IPS-18a (cell line): ENCODE measurements around the gene ENHO.
A peak's percentile ranks its signal among the peaks of the same experiment; 100 is the strongest.
"Not testable (repeated sequence)": the region's sequence is repeated elsewhere in the genome, so short reads cannot be mapped to it uniquely, and the experiment has no call there.

Experiments used
- H3K27ac ChIP-seq: one replicate; pipeline ENCODE4 v1.5.1; 2013; ENCODE audit warnings: low read length
- H3K27me3 ChIP-seq: one replicate; pipeline ENCODE4 v1.6.1; 2013; ENCODE audit warnings: mild to moderate bottlenecking, low read length; ENCODE audit not compliant: control insufficient read depth, insufficient read depth
- H3K36me3 ChIP-seq: one replicate; pipeline ENCODE4 v1.6.1; 2013; ENCODE audit warnings: low read depth, low read length; ENCODE audit not compliant: control insufficient read depth
- H3K4me1 ChIP-seq: one replicate; pipeline ENCODE4 v1.6.1; 2013; ENCODE audit warnings: low read depth, low read length; ENCODE audit not compliant: control insufficient read depth
- H3K4me3 ChIP-seq: one replicate; pipeline ENCODE4 v1.5.1; 2013; ENCODE audit warnings: low read length
- H3K9ac ChIP-seq: one replicate; pipeline ENCODE4 v1.6.1; 2013; ENCODE audit warnings: mild to moderate bottlenecking, low read length, moderate library complexity
- H3K9me3 ChIP-seq: one replicate; pipeline ENCODE4 v1.6.1; 2013; ENCODE audit warnings: low read depth, low read length; ENCODE audit not compliant: control insufficient read depth

The ENHO gene

DNA sequence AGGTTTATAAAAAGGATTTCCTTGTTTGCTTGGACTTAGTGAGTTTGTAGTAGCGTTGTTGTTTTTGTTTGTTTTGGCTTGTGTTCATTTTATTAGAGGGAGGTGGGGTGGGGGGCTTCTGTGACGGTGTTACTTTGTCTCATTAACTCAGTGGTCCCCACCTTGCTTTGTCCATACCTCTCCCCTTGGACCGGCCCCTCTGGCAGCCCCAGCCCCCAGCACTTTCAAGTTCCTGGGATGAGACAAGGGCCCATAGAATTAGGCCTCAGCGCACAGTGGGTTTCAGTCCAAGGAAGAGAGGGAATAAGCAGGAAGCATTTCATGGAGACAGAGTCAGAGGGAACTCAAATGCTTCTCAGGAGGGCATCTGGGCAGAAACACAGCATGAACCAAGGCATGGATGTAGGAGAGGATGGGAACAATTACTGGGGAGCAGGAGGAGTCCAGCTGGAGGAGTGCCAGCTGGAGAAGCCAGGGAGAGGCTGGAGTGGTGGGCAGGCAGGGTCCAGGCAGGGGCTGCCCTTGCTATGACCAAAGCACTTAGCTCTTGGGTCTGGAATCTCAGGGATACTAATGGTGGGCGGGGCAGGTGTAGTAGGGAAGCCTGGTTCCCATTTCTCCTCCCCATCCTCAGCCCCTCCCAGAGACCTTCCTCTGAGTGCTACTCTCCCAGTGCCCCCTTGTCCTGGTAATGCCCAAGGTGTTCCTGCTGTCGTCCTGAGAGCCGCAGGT lies 23.5 kb upstream of the ENHO start:
- H3K27ac ChIP-seq: no peak overlapping the region
- no peaks in the 10 kb centered on the region for H3K9me3 ChIP-seq
- no peak overlapping the region for H3K9ac ChIP-seq
- no peaks in the 10 kb centered on the region for H3K4me1 ChIP-seq
- H3K36me3 ChIP-seq: no peaks in the 10 kb centered on the region
- peaks cover 4% of the 10 kb centered on the region for H3K27me3 ChIP-seq
- no peak overlapping the region for H3K4me3 ChIP-seq

DNA sequence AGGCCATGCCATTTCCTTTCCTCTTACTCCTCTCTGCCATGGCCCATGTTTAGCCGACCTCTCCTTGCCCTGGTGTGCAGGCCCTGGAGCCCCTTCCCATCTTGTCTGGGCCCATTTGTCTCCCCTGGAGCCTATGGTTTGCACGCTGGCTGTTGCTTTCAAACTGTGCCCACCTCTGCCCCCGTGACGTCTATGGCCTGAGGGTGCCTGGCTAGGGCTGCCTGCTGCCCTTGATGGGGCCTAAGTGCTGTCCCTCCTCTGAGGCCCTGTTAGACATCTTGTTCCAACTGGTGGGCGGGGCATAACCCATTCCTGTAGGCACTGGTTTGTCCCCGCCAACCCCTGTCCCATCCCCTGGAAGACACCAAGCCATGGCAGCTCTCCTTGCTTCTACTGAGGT lies 22.7 kb upstream of the ENHO start:
- Histone ChIP-seq H3K36me3 (no peaks in the 10 kb centered on the region), H3K4me3 (no peak overlapping the region), H3K9me3 (no peaks in the 10 kb centered on the region), H3K4me1 (no peaks in the 10 kb centered on the region), H3K9ac (no peak overlapping the region), H3K27me3 (peaks cover 4% of the 10 kb centered on the region), H3K27ac (no peak overlapping the region)

DNA sequence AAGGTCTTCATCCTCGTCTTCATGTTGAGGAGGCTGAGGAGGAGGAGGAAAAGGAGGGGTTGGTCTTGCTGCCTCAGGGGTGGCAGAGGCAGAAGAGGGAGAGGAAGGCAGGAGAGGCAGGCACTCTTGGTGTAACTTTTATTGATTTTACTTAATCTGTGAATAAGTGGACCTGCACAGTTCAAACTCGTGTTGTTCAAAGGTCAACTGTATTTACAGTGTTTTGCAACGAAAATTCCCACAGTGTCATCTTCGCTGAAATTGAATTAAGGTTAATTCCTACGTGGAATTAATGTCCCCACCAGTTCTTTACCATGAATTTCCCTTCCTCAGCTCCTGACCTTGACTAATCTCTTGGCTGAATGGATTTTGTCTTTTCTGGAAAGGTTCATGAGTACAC lies 21.2 kb upstream of the ENHO start:
- Histone ChIP-seq H3K9ac (no peak overlapping the region), H3K4me3 (no peak overlapping the region), H3K9me3 (no peaks in the 10 kb centered on the region), H3K36me3 (no peaks in the 10 kb centered on the region), H3K4me1 (no peaks in the 10 kb centered on the region), H3K27ac (no peak overlapping the region), H3K27me3 (peaks cover 4% of the 10 kb centered on the region)

DNA sequence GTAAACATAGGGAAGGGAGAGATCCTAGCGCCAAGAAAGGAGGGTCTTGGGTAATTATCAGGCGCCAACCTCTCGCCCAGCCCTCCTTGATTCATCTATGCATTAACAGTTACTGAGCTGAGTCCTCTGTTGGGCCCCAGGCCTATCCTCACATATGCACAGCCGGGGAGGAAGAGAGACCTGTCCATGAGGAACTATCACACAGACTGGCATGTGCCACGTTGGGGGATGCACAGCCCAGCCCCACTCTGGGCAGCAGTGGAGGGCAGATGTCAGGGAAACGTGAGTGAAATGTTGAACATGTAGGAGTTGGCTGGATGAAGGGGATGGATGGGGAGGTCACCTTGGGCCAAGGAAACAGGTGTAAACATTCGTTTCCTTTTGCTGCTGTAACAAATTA lies 18.8 kb upstream of the ENHO start:
- H3K4me3 ChIP-seq: no peak overlapping the region
- no peaks in the 10 kb centered on the region for H3K36me3 ChIP-seq
- no peak overlapping the region for H3K27ac ChIP-seq
- H3K9me3 ChIP-seq: no peaks in the 10 kb centered on the region
- H3K4me1 ChIP-seq: no peaks in the 10 kb centered on the region
- H3K27me3 ChIP-seq: no peaks in the 10 kb centered on the region
- H3K9ac ChIP-seq: no peak overlapping the region

DNA sequence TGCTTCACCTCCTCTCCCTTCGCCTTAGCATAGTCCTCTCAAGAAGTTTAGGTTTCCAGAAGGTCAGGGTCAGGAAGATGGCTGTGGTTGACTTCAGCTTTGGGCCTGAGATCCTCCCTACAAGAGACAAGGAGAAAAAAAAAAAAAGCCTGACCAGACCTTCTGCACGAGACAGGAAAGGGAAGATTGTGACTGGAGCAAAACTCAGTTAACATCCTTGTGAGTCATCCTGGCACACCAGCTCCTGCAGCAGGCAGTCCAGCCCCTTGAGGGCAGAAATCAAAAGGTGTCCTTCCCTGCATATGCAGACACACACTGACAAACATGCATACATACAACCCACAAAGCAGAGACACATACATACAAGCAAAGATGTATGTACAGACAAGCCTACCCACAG lies 18.0 kb upstream of the ENHO start:
- H3K9ac ChIP-seq: no peak overlapping the region

DNA sequence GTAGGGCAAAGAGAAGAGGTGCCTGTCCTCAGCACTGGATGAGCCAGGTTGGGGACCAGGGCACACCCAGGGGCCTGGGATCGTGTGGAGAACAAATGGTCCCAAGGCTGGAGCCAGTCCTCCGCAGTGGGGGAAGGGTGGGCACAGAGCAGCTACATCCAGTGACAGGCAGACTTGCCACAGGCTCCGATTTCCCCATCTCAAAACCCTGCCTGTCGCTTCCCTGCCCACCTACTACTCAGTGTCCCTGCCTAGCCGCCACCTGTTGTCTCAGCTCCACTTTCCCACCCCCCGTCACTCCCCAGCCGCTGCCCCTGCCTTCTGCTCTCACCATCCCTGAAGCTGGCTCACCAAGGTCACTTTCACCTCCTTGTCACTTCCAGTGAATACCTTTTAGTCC lies 13.9 kb upstream of the ENHO start:
- Histone ChIP-seq H3K27ac (no peak overlapping the region), H3K9ac (no peak overlapping the region), H3K27me3 (no peaks in the 10 kb centered on the region), H3K4me3 (no peak overlapping the region), H3K36me3 (no peaks in the 10 kb centered on the region), H3K9me3 (no peaks in the 10 kb centered on the region), H3K4me1 (no peaks in the 10 kb centered on the region)

More for the DNA sequence above, 18.0 kb upstream of the ENHO start:
- Histone ChIP-seq H3K27me3 (no peaks in the 10 kb centered on the region), H3K9me3 (no peaks in the 10 kb centered on the region), H3K36me3 (no peaks in the 10 kb centered on the region), H3K4me3 (no peak overlapping the region), H3K27ac (no peak overlapping the region), H3K4me1 (no peaks in the 10 kb centered on the region)

DNA sequence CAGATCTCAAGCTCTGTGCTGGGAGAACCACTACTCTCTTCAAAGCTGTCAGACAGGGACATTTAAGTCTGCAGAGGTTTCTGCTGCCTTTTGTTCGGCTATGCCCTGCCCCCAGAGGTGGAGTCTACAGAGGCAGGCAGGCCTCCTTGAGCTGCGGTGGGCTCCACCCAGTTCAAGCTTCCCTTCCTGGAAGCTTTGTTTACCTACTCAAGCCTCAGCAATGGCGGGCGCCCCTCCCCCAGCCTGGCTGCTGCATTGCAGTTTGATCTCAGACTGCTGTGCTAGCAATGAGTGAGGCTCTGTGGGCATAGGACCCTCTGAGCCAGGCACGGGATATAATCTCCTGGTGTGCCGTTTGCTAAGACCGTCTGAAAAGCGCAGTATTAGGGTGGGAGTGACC lies 9.3 kb upstream of the ENHO start:
- H3K4me1 ChIP-seq, H3K4me3 ChIP-seq, H3K9ac ChIP-seq, H3K36me3 ChIP-seq, H3K27ac ChIP-seq, H3K27me3 ChIP-seq, H3K9me3 ChIP-seq: not testable (repeated sequence)

DNA sequence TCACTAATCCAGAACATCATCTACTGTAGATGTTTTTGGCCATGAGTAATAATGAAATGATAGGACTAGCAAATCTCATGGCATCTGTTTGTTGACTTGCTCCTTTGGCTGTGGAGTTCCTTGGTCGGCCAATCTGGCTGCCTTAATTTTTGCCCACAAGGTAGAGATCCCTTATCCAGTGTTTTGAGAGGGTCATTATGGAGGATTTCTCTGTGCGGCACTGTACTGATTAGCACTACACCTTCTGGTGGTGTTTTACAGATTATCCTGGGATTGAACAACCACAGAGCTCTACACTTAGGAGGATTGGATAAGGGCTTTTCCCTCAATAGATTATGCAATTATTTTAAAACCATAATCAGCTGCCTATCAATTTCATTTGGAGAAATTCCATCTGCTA lies 3.2 kb upstream of the ENHO start:
- Histone ChIP-seq H3K36me3 (no peaks in the 10 kb centered on the region), H3K27me3 (peaks cover 8% of the 10 kb centered on the region), H3K9ac (no peak overlapping the region), H3K4me3 (no peak overlapping the region), H3K4me1 (peaks cover 4% of the 10 kb centered on the region), H3K27ac (no peak overlapping the region), H3K9me3 (no peaks in the 10 kb centered on the region)

DNA sequence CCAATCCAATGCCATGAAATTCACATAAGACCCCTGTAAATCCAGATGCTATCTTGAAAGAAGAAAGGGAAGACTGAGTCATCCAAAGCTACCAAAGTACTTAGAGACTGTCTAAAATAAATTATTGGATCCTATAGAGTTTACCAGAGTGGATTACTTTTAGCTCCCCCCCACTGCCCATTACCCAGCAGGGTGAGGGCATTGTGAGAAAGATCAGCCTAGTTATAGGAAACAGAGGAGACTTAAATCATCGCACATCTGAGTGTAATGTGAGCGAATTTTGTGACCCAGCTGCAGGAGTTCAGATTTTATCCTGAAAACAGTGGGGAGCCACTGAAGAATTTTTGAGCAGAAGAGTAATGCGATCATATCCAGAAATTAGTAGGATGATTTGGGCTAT lies 1.6 kb upstream of the ENHO start:
- Histone ChIP-seq H3K9ac (no peak overlapping the region), H3K4me3 (no peak overlapping the region), H3K4me1 (peaks cover 4% of the 10 kb centered on the region), H3K36me3 (no peaks in the 10 kb centered on the region), H3K9me3 (no peaks in the 10 kb centered on the region), H3K27ac (no peak overlapping the region), H3K27me3 (peaks cover 8% of the 10 kb centered on the region)

DNA sequence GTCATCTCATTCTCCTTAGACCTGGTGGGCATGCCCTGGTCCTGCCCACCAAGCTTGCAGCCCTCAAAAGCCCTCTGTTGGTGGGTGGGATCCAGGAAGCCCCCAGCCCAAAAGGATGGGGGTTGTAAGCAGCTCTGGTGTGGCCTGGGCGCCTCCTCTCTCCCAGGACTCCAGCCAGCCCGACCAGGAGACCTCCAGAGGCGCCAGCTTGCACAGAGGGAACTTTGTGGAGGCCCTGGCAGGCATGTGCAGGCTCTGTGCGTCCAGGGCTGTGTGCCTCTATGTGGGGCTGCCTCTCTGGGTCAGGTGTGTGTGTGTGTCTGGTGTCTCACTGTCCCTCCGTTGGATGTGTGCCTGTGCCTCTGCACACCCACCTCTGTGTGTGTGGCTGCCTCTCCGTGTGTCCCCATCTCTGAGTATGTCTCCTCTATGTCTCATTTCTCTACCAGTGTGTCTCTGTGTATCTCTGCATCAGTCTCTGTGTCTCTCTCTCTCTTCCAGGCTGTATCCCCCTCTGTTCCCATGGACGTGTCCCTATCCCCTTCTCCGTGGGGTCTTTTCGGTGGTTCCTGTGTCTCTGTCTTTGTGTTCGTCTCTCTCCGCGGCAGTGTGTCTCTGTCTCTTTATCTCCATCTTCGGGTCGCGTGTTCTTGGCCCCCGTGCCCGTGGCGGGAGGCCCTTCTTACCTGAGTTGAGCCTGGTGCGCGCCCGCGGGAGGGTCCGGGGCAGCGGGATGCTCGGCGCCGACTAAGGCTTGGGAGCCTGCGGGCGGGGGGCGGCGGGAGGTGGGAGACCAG lies 501 bp downstream of the ENHO start:
- H3K9ac ChIP-seq: peak overlapping the region; percentile 45
- H3K27ac ChIP-seq: no peak overlapping the region
- H3K9me3 ChIP-seq: no peaks in the 10 kb centered on the region
- peaks cover 8% of the 10 kb centered on the region for H3K27me3 ChIP-seq
- no peaks in the 10 kb centered on the region for H3K36me3 ChIP-seq
- peaks cover 4% of the 10 kb centered on the region for H3K4me1 ChIP-seq
- peak overlapping the region; percentile 67 for H3K4me3 ChIP-seq

DNA sequence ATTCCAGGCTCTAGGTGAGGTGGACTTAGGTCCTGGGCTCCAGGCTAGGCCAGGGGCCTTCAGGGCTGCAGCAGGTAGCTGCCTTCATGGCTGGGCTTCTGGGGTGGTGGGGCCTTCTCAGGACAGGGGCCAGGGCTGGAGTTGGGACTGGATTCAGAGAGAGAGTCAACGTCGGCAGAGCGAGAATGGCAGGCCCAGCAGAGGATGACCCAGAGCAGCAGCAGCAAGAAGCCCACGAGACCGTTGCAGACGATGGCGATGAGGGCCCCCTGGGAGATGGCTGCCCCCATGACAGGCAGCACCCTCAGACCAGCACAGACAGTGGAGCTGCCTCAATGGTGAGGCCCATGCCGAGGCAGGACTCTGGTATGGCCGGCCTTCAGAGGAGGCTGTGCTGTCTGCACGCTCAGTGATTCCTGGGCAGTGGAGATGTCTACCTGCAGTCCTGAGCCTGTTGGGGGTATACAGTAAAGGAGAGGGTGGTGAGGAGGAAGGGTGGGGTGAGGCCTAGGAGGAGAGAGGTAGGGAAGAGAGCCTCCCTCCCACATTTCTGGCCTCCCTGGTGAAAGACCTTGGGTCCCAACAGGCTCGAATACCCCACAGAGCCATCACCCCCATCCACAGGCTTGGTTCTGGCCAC lies 1.3 kb downstream of the ENHO start:
- Histone ChIP-seq H3K9ac (no peak overlapping the region), H3K36me3 (no peaks in the 10 kb centered on the region), H3K4me1 (peaks cover 4% of the 10 kb centered on the region), H3K27ac (no peak overlapping the region), H3K9me3 (no peaks in the 10 kb centered on the region), H3K4me3 (no peak overlapping the region), H3K27me3 (peaks cover 8% of the 10 kb centered on the region)
